HG03432 (cell line): ENCODE measurements around the gene DCLK1.

ENCODE experiments used
- ATAC-seq: cut with Tn5 transposase; IDR thresholded peaks from one replicate; pipeline ENCODE4 v1.9.1; 2021; ENCODE audit warnings: mild to moderate bottlenecking, moderate library complexity; ENCODE audit not compliant: unreplicated experiment

Gene DCLK1

GRCh38 chr13:35723053-35723461, 408.1 kb downstream of the DCLK1 start:
- ATAC-seq, result no peak

GRCh38 chr13:35722458-35723052, 408.6 kb downstream of the DCLK1 start:
- no peak for ATAC-seq

DNA sequence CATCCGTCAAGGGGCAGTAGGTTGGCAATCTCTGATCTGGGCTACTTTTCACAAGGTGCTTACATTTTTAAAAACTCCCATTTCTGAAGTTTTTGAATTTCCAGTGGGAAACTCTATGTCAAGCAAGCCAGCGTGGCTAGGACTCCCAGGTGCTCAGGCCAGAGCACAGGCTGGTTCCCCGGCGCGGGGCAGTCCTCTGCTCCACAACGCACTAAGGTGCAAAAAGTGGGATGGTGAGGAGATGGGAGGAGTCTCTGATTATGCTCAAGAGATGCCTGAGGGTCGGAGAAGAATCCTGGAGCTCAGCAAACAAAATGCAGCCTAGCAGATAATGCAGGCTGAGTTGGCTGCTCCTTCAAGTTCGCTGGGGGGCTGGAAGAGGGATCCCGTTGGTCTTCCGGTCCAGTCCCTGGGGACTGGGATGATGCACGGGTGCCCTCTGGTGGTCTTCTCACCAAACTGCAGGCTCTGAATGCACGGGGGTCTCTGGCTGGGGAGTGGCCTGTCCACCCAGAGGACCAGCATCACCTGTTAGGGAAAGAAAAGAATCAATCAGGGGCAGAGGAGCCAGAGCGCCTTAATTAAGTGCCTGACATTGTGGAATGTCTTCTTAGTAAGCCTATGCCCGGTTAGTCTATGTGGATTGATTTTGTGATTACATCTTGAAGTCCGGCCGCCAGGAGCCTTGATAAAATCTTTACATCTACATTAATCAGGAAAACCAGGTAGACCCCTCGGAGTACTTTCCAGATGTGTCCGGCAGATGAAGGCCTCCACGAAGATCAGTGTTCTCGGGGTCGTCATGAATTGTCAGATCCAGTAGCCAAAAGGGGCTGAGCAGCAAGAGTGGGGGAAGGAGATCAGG, 410.3 kb downstream of the DCLK1 start:
- ATAC-seq, result peak; percentile 66

DNA sequence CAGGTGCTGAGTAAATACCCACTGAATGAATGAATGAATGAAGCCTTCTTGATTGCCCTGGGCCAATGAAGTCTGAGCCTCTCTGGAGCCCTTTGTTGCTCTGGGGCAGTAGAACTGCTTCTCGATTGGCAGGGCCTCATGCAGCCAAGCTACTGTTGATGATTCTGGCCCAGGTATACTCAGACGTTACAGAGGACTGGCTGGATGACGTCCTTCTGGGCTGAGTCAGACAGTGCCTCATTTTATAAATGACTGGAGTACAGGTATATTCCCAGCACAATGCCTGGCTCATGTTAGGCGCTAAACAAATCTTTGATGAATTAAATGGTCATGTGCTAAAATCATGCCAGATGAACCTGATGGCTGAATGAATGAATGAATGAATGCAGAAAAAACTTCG, 410.9 kb downstream of the DCLK1 start:
- no peak for ATAC-seq
